IPS DF 4.7 (cell line): ENCODE results near the gene IFFO2.

Source experiments
- DNase-seq: peaks from one replicate; pipeline ENCODE4 v3.0.0-alpha.2; 2013; ENCODE audit warnings: low spot score; ENCODE audit errors: extremely low read depth

The IFFO2 gene

GRCh38 chr1:18956193-18957135 lies at the start of gene IFFO2:
Gene IFFO2, minus strand, starts transcription at chr1:18956676. Its CDS starts 344 bp downstream, at chr1:18956332.
- no peak for DNase-seq

- DNase-seq = no peak
These were observed 49.5 kb upstream of the IFFO2 start for GRCh38 chr1:19006000-19006399.

DNA sequence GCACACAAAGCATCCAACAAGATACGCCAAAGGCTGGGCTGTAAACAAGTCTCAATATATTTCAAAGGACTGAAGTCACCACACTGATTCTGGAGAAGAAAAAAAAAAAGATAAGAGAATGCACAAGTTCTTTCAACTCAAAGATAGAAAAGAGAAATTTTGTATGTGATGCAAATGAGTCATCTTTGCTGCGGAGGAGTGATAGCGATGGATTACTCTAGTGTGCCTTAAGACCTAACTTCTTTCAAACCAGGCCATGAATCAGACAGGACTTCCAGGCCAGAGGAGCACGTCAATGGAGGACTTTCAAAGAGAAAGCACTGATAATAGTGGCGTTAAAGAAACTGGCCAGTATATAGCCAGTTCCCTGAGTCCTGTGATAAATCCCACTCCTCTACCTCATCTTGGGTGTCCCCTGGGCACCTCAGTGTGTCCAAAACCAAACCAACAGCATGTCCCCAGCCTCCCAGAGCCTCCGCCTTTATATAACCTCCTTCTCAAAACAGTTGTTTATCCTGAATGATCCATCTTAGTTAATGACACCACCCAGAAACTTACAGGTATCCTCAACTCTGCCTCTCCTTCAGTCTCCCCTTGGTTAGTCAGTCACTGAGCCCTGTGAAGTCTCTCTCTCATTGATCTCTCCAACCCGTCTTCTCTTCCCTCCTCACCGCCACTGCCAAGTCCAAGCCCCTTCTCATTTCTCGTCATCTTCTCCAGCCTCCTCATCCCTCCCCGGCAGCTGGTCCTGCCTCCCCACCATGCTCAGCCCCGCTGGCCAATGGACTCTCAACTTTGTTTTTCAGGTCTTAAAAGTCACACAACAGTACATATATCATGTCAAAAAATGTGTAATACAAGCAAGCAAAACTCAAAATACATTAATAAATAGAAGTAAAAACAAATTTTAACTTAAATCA lies 47.2 kb upstream of the IFFO2 start:
- DNase-seq = no peak

GRCh38 chr1:19000065-19000464 lies 43.6 kb upstream of the IFFO2 start:
- DNase-seq = no peak

GRCh38 chr1:18999359-18999758 lies 42.9 kb upstream of the IFFO2 start:
- no peak for DNase-seq

GRCh38 chr1:18998016-18998724 lies 41.7 kb upstream of the IFFO2 start:
- DNase-seq = no peak

DNA sequence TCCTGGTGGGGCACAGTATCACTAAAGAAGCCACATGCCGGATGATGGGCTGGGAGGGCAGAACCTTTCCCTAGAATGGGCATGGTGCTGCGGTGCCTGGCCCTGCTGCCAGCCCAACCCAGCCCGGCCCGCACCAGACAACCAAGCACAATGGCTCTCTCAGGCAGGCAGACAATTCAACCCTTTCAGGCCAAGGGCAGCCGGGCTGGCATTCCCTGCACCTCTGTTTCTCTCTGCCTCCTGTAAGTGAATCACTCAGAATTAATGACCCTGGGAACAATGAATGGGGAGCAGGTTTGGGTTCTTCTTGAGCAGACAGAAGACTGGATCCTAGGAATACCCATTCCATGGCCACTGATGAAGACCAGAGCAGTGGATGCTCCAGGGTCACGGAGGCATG lies 41.0 kb upstream of the IFFO2 start:
- DNase-seq = no peak

DNA sequence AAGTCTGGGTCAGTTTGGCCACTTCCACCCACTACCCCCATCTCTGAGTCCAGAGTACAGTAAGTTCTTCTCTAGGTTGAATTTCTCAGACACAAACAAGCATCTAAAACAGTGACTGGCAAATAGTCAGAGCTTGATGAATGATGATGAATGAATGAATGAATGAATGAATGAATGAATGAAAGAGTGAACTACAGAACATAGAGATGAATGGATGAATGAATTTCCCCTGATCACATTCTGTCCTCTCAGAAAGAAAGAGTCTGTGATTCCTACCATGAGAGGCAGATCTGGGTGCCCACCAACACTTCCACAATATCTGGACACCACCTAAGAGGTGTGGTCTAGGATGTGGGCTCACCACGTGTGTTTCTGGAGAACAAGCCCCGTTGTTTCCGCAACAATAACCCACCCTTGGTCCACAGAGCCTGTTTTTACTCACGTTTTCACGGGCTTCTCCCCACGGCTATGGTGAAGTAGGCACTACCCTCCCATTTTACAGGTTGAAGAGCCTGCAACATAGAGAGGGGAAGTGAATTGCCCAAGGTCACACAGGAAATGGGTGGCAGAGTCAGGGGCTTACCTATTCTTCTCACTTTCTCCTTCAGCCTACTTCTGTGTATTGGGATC lies 40.2 kb upstream of the IFFO2 start:
- DNase-seq = no peak

DNA sequence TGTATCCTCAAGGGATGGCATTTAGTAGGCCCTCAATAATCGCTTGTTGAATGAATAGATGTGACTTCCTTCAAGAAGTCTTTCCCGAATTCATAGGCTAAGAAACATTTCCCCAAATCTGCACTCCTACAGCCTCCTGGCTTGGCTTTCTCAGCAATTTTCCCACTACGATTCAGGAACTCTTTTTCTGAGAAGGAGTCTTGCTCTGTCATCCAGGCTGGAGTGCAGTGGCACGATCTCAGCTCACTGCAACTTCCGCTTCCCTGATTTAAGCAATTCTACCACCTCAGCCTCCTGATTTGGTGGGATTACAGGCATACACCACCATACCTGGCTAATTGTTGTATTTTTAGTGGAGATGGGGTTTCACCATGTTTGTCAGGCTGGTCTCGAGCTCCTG lies 37.9 kb upstream of the IFFO2 start:
- no peak for DNase-seq

DNA sequence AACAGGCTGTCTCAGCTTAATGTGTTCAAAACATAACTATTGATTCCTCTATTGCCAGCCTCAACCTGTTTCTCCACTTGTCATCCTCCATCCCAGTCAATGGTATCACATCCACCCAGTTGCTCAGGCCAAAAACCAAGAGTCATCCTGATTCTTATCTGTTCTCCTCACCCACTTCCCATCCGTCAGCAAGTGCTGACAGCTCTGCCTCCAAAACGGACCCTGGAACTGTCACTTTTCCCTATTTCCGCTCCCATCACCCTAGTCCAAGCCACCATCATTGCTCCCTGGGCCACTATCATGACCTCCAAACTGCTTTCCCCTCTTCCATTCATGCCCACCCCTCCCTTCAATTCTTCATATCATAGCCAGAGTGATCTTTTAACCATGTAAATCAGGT lies 36.2 kb upstream of the IFFO2 start:
- DNase-seq = no peak

DNA sequence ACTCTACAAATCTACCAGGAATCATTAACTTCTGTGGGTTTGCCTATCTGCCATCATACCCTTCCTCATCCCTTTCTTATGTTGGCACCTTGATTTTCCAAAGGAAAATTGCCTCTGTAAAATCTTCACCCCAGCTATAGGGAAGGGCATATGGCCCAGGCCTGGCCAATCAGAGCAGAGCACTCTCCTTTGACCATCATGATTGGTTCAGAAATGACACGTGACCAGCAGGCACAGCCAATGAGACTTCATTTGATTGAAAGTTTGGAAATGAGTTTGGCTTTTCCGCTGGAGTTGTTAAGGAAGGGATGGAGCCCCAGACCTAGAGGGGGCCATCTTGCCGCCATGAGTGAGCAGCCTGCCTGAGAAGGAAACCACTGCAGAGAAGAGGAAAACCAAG lies 35.1 kb upstream of the IFFO2 start:
- no peak for DNase-seq

DNA sequence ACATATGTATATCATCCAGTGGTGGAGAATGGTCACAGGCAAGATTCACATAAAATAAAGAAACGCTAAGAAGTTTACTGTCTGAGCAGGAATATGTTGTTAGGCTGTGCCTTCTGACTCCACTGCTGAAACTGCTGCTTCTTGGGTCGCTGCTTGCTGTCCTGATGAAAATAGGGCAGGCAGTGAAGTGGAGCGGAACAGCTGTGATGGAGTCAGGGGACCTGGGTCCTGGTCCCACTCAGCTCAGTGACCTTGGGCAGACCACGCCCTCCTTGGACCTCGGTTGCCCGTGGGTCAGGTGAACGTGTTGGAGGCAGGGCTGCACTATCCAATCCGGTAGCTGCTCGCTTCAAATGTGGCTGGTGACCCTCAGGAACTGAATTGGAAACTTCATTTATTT lies 33.4 kb upstream of the IFFO2 start:
- no peak for DNase-seq

DNA sequence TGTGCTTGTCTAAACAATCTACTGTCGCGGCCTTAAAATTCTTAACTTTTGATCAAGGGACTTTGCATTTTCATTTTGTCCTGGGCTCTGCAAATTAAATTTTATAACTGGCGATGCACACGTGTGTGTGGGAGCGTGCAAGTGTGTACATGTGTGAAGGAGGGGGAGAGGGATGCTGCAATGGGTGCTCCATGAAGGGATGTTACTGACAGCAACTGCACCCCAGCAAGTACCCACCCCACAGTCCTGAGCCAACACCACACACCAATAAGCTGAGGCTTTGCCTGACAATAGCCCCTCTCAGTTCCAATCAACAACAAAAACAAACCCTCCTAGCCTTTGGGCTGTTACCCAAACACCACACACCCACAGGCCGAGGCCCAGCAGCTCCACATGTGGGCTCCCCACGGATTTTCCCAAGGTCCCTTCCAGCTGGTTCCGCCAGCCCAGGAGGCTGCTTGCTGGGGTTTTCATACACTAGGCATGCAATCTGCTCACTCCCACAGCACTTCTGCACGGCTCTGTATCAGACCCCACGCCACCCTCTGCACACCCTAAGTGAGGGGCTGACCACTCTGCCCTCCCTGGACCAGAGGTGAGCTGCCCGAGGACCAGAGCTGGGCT lies 32.8 kb upstream of the IFFO2 start:
- no peak for DNase-seq

DNA sequence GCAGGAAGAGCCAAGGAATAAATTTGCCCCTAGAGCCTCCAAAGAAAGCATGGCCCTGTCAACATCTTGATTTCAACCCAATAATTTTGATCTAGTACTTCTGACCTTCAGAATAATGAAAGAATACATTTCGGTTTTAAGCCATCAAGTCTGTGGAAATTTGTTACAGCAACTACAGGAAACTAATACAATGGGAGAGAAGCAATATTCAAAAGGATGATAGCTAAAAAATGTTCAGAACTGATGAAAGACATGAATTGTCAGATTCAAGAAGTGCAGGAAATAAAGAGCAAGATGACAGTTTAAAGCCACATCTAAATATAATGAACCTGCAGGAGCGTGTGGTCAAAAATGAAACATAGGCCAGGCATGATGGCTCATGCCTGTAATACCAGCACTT lies 24.8 kb upstream of the IFFO2 start:
- DNase-seq = no peak

DNA sequence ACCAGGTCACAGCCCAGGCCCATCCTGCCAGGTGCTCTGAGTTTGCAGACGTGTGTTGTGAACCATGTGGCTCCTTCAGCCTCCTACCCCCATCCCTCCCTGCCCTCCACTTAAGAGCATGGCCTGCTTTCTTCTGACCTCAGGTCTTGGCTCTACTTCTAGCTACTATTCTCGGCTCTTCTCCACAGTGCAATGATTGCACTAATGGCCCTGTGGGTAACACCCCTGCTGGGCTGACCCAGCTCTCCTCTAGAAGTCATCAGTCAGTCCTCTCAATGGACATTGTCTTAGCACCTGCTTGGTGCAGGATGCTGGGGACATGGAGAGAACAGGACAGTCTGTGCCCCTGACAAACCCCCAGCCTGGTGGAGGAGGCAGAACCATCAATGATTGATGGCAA lies 22.2 kb upstream of the IFFO2 start:
- DNase-seq = no peak

GRCh38 chr1:18977428-18977827 lies 21.0 kb upstream of the IFFO2 start:
- DNase-seq = no peak

GRCh38 chr1:18976096-18976495 lies 19.6 kb upstream of the IFFO2 start:
- DNase-seq = no peak

DNA sequence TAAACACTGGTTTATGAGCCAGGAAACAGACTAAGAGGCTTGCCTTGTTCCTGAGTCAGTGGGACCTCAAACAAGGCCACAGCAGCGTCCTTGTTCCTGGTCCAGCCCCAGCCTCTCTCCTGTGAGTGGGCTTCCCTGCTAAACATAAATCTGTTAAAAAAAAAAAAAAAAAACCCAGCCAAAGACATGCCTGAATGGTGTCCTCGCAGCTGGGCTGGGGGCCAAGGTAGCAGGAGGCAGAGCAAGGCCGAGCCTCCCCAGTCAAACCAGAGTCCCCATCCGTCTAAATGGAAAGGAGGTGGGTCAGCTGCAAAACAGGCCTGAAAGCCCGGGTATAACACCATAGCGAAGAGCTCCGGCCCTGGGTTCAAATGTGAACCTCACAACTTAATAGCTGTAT lies 18.1 kb upstream of the IFFO2 start:
- no peak for DNase-seq

GRCh38 chr1:18974005-18974404 lies 17.5 kb upstream of the IFFO2 start:
- DNase-seq = no peak

GRCh38 chr1:18973446-18973955 lies 17.0 kb upstream of the IFFO2 start:
- no peak for DNase-seq
